Esophagus squamous epithelium (tissue), 5 donors: ENCODE results near the gene LOXL4. TPM values are rescaled to one million over a fixed set of nuclear protein-coding genes. Genes with fewer than 3 reads are reported as not detected.

Source experiments
- DNase-seq: peaks from one replicate; lab custom pipeline; 2025; lab: John Stamatoyannopoulos, UW
- H3K27ac ChIP-seq, 4 donors: fragments of 200-600 bp; sonication (generic); one replicate each; pipeline ENCODE4 v1.5.1; 2016 to 2019; ENCODE audit warnings: mild to moderate bottlenecking in 1 of 4
- H3K27me3 ChIP-seq, 4 donors: fragments of 200-600 bp; sonication (generic); 1 replicate in 3 of 4; 2 replicates in 1 of 4; pipeline versions ENCODE4 v1.5.1 to v1.6.0; 2017 to 2021; ENCODE audit warnings: antibody characterized with exemption in 1 of 4
- H3K36me3 ChIP-seq, 3 donors: fragments of 200-600 bp; sonication (generic); one replicate each; pipeline ENCODE4 v1.5.1; 2016 to 2019
- H3K4me1 ChIP-seq, 3 donors: fragments of 200-600 bp; sonication (generic); one replicate each; pipeline ENCODE4 v1.5.1; 2017 to 2019
- H3K4me3 ChIP-seq, 4 donors: fragments of 200-600 bp; sonication (generic); 1 replicate in 3 of 4; 2 replicates in 1 of 4; pipeline ENCODE4 v1.5.1; 2016 to 2019; ENCODE audit warnings: mild to moderate bottlenecking in 2 of 4, moderate library complexity in 1 of 4
- H3K9me3 ChIP-seq, 3 donors: fragments of 200-600 bp; sonication (generic); one replicate each; pipeline ENCODE4 v1.5.1; 2016 to 2019
- CTCF ChIP-seq, 6 experiments: fragments of 450-650 bp in 4 of 6; fragments of 200-600 bp in 2 of 6; sonication (generic) in 2 of 6; IDR thresholded peaks; one replicate each; pipeline ENCODE4 v1.5.1; 2016 to 2019; ENCODE audit warnings: antibody characterized with exemption in 6 of 6, mild to moderate bottlenecking in 4 of 6, moderate library complexity in 4 of 6
- POLR2A ChIP-seq, 4 donors: fragments of 450-650 bp; IDR thresholded peaks; one replicate each; pipeline ENCODE4 v1.6.1; 2017; ENCODE audit warnings: antibody characterized with exemption in 4 of 4, mild to moderate bottlenecking in 4 of 4, moderate library complexity in 3 of 4
- WGBS, 2 donors: methylation state at CpG; one replicate each; pipeline ENCODE4 v1.1.5; 2018; 5-methylcytosine and 5-hydroxymethylcytosine counted together
- intact Hi-C: fragments of 100-400 bp; cut with DNase I; formaldehyde crosslinking; loops from one replicate; pipeline ENCODE4 v1.15.0; 2022
- total RNA-seq, 4 donors: library from RNA; depleted of rRNA; stranded (reverse); fragments of >200 nt; gene quantifications; one replicate each; pipeline ENCODE4 v1.1.0, GENCODE V29; 2016
- donor health status: DM: yes; HTN: yes; CAD: no.

LOXL4 gene
- total RNA-seq, 4 donors from 2014 or later: 0.19 to 3.5 (median 1.4) TPM

DNA sequence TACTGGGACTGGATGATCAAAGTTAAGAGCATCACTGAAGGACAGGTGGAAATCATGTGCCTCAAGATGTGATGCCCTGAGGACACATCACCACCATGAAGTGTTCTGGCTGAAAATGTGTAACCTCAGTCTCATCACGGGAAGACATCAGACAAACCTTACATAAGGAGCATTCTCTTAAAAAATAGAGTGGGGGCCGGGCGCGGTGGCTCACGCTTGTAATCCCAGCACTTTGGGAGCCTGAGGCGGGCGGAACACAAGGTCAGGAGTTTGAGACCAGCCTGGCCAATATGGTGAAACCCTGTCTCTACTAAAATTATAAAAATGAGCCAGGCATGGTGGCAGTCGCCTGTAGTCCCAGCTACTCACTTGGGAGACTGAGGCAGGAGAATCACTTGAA is 65.6 kb downstream of the LOXL4 start:
- TF ChIP-seq CTCF (IDR thresholded peaks at IDR 0.05) (no peak), POLR2A (IDR thresholded peaks at IDR 0.05) (no peak)
- 88 to 95% methylated on average over 8 of the region's 8 CpGs for WGBS, 2 donors
- H3K36me3 ChIP-seq: peaks cover 0 to under 1% (median 0%) of the 10 kb centered on the region in 3 donors
- intact Hi-C loops: no loop called here
- no peak overlapping the region for H3K4me3 ChIP-seq
- H3K4me1 ChIP-seq: no peaks in the 10 kb centered on the region
- no peaks in the 10 kb centered on the region for H3K9me3 ChIP-seq
- H3K27me3 ChIP-seq: no peaks in the 10 kb centered on the region
- DNase-seq: no peak
- no peak overlapping the region for H3K27ac ChIP-seq

- DNase-seq: no peak
- no peak for TF ChIP-seq CTCF (IDR thresholded peaks at IDR 0.05)
- TF ChIP-seq POLR2A (IDR thresholded peaks at IDR 0.05): no peak
- intact Hi-C loops: no loop called here
- 83 to 89% methylated on average over 5 of the region's 5 CpGs for WGBS, 2 donors
- Histone ChIP-seq H3K4me3 (no peak overlapping the region), H3K9me3 (no peaks in the 10 kb centered on the region), H3K4me1 (no peaks in the 10 kb centered on the region), H3K36me3 (no peaks in the 10 kb centered on the region), H3K27me3 (no peaks in the 10 kb centered on the region), H3K27ac (no peak overlapping the region)
Observed at GRCh38 chr10:98201760-98202159, 66.2 kb downstream of the LOXL4 start.

Other genes with a start within 250 kb of the LOXL4 start
- gene CRTAC1, start 237.6 kb downstream of the LOXL4 start, total RNA-seq: 10 to 100 TPM in 1 of 4 donors, 1 to 10 TPM in 2, under 1 TPM in 1; 0.22 to 10.7 (median 2.5) TPM
- gene R3HCC1L, start 133.5 kb downstream of the LOXL4 start, total RNA-seq: 10 to 100 TPM in 2 of 4 donors, 1 to 10 TPM in 2; 5.5 to 12.5 (median 10.1) TPM
- 1 to 10 TPM; 1.6 to 7.7 (median 3.9) TPM for gene PYROXD2, start 147.0 kb upstream of the LOXL4 start, total RNA-seq
- 10 to 100 TPM; 26.3 to 40.6 (median 27.9) TPM for gene HPS1, start 178.7 kb upstream of the LOXL4 start, total RNA-seq